Measurements from ENCODE around the gene C19orf33. TPM values are rescaled to one million over a fixed set of nuclear protein-coding genes. Genes with fewer than 3 reads are reported as not detected.

Gene C19orf33
- total RNA-seq, 4 donors from 2014 or later = 354 to 843 (median 469) TPM

GRCh38 chr19:38352611-38353010, 48.6 kb downstream of the C19orf33 start:
- Histone ChIP-seq H3K27me3 (peaks cover 0 to 53% (median 0%) of the 10 kb centered on the region in 4 donors), H3K36me3 (no peaks in the 10 kb centered on the region), H3K27ac (no peak overlapping the region), H3K4me1 (peaks cover 0 to 1% (median 0%) of the 10 kb centered on the region in 3 donors), H3K9me3 (no peaks in the 10 kb centered on the region), H3K4me3 (no peak overlapping the region)
- TF ChIP-seq CTCF (IDR thresholded peaks at IDR 0.05) = no peak
- TF ChIP-seq POLR2A (IDR thresholded peaks at IDR 0.05) = no peak
- intact Hi-C loops (cut with DNase I) = no loop called here
- WGBS, 2 donors = 70 to 72% methylated on average over 8 of the region's 8 CpGs
- DNase-seq = no peak

Small RNA genes lying within 50 kb of the gene (small RNA-seq; reads per million reads assigned to genes)
- gene RF00019 = 0 reads per million in 4 donors

Other genes starting within 250 kb of the C19orf33 start
- gene DPF1, start 80.0 kb upstream of the C19orf33 start, total RNA-seq = 1 to 10 TPM in 1 of 4 donors, under 1 TPM in 1, not detected in 2; 0.44 to 2.5 TPM
- 100 to 1,000 TPM in 1 of 4 donors, 10 to 100 TPM in 2, 1 to 10 TPM in 1; 1.1 to 101 (median 26.3) TPM for gene PPP1R14A, start 47.9 kb upstream of the C19orf33 start, total RNA-seq
- gene SPINT2, start 39.7 kb upstream of the C19orf33 start, total RNA-seq = 100 to 1,000 TPM; 345 to 663 (median 433) TPM
- 10 to 100 TPM; 24.0 to 42.8 (median 27.3) TPM for gene YIF1B, start 11.7 kb downstream of the C19orf33 start, total RNA-seq
- 10 to 100 TPM; 13.7 to 27.0 (median 21.6) TPM for gene KCNK6, start 15.6 kb downstream of the C19orf33 start, total RNA-seq
- 1 to 10 TPM in 2 of 4 donors, under 1 TPM in 2; 0.19 to 5.3 (median 1.1) TPM for gene CATSPERG, start 31.6 kb downstream of the C19orf33 start, total RNA-seq
- 100 to 1,000 TPM; 172 to 231 (median 197) TPM for gene PSMD8, start 70.3 kb downstream of the C19orf33 start, total RNA-seq
- under 1 TPM in 1 of 4 donors, not detected in 3; 0.15 TPM for gene GGN, start 83.8 kb downstream of the C19orf33 start, total RNA-seq
- gene SPRED3, start 84.4 kb downstream of the C19orf33 start, total RNA-seq = under 1 TPM in 3 of 4 donors, not detected in 1; 0.15 to 0.38 (median 0.35) TPM
- gene FAM98C, start 98.8 kb downstream of the C19orf33 start, total RNA-seq = 10 to 100 TPM; 14.4 to 40.0 (median 21.2) TPM
- gene RASGRP4, start 122.0 kb downstream of the C19orf33 start, total RNA-seq = 1 to 10 TPM in 1 of 4 donors, under 1 TPM in 2, not detected in 1; 0.35 to 4.2 (median 0.64) TPM
- 10 to 100 TPM; 11.2 to 18.3 (median 13.8) TPM for gene RYR1, start 129.4 kb downstream of the C19orf33 start, total RNA-seq

Measured in esophagus squamous epithelium (tissue), 5 donors.